NCI-H187 (cell line): ENCODE measurements around the gene CFHR5.
"Not testable (repeated sequence)": the region's sequence is repeated elsewhere in the genome, so short reads cannot be mapped to it uniquely, and the experiment has no call there.

Experiments used
- DNase-seq, 2 experiments: peaks; one replicate each; lab custom pipeline; 2025; lab: John Stamatoyannopoulos, UW

CFHR5 gene

DNA sequence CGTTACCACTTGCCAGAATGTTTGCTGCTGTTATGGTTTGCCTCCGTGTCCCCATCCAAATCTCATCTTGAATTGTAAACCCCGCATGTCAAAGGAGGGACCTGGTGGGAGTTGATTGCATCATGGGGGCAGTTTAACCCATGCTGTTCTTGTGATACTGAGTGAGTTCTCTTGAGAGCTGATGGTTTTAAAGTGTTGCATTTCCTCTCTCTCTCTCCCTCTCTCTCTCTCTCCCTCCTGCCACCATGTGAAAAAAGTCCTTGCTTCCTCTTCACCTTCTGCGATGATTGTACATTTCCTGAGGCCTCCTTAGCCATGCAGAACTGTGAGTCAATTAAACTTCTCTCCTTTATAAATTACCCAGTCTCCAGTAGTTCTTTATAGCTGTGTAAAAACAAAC lies 44.4 kb downstream of the CFHR5 start:
- no peak for DNase-seq

DNA sequence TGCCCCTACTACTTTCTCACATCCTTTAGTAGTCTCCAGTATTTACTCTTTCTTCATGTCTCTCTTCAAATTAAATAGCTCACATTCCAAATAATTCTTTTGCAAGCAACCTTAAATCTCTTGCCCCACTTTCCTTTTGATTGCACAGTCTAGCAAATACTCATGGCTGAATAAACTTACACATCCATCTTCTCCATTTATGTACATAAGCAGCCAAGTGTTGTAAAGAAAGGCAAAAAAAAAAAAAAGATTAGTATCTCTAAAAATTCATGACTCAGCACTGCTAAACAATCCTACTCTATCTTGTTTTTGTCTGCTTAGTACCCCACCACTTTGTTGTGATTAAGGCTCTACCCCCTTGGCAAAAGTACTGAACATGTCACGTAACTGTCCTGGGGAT lies 47.1 kb downstream of the CFHR5 start:
- no peak for DNase-seq

DNA sequence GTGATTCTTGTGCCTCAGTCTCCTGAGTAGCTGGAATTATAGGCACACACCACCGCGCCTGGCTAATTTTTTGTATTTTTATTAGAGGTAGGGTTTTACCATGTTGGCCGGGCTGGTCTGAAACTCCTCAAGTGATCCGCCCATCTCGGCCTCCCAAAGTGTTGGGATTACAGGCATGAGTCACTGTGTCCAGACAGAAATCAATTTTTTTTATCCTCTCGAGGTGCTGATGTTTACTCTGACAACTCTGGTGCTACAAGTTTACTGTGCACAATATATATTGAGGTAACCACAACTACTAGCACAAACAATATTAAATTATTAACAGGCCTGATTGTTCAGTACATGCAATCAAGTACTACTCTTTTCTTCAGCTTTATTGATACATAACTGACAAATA lies 50.0 kb downstream of the CFHR5 start:
- DNase-seq = no peak

DNA sequence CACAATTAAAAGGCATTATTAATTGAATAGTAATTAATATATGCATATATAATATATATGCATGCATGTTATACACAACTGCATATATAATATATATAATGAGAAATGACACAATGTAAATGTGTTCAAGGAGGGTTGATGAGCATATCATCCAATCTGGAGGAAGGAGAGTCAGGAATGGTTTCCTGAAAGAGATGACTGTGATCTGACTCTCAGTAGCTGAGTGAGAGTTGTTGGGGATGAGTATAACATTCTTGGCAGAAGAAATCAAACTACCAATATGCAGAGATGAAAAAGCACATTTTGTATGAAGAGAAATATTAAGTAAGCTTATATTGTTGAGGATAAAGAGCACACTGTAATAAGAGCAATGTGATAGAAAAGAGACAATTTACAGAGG lies 52.4 kb downstream of the CFHR5 start:
- no peak for DNase-seq

DNA sequence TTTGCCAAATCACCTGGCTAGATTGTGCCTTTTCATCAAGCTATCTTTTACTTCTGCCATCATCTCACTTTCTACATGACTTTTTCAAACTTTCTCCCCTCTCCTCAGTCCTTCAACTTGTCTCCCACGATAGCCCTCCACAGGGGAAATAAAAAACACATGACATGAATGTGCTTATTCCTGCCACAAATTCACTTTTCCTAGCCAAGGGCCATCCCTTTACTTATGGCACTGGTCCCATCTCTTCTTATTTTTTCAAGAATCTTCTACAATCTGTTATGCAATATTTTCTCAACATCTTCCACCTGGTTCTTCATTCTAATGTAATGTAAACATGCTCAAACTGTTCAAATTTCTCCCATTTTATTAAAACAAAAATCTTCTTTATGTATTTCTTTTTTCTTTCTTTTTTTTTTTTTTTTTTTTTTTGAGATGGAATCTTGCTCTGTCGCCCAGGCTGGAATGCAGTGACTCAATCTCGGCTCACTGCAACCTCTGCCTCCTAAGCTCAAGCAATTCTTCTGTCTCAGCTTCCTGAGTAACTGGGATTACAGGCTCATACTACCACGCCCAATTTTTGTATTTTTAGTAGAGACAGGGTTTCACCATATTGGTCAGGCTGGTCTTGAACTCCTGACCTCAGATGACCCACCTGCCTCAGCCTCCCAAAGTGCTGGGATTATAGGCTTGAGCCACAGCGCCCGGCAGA lies 57.4 kb downstream of the CFHR5 start:
- DNase-seq = not testable (repeated sequence)

DNA sequence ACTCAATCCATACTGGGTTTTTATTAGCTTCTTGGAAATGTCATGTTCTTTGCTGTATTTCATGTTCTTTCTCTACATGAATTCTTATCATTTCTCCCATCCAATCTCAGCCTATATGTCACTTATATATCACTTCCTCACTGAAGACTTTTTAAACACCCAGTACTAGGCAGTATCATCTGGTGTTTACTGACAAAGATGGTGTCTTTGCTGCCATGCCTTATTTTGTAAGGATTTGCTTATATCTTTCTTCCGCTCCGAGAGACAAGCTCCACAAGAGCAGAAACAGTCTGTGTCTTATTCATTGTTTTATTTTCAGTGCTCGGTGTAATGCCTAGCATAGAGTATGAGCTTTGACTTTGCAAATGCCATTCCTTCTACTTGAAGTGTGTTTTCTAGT lies 59.5 kb downstream of the CFHR5 start:
- no peak for DNase-seq

DNA sequence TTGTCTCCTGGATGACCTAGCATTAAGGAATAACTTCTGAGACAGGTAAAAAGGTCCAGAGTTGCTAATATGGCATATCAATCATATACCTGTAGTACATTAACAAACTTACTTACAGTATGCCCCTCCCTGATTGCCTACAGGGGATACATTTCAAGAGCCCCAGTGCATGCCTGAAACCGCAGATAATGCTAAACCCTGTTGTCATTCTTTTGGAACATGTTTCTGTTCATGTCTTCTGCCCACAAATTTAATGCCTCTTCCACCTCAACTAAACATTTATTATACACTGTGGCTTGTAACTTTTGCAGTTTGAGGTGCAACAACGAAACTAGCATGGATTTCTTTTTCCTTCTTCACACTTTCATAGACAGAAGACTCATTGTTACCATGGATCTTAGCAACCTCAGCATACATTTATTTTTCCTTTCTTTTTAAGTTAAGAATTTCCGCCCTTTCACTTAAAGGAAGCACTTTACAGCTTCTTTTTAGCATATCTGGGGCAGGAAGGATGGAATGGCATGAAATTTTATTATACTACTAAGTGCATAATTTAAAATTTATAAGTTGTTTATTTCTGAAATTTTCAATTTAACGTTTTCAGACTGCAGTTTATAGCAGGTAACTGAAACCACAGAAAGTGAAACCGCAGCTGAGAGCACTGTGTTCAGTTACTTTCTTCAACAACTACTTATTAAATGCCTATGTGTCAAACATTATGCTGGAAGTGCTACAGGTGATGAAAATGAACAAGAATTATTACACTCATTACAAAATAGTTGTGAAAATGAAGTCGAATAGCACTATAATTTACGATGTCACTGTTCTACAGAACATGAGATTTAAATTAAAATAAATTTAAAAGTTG lies 64.4 kb downstream of the CFHR5 start:
- no peak for DNase-seq

DNA sequence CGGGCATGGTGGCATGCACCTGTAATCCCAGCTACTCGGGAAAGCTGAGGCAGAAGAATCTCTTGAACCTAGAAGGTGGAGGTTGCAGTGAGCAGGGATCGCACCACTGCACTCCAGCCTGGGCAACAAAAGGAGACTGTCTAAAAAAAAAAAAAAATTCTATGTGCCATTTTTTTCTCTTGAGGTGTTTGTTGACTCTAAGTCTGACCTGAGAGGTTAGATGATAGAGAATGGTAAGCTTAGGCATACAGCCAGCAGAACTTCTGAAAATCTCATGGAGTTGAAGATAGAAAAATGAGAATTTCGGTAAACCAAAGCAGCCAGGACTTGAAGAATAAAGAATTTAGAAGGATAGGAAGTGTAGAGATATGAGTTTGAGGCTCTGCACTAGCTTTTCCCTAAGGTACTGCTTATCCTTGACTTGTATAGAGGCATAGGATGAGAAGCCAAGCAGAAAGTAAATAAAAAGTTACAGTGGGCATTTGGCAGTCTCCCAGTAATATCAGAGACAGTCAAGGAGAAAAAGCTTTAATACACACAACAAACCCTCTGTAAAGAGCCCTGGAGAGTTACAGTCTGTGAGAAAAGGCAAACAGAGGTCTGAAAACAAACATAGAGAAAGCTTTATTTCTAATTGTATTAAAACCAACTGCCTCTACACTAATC lies 65.5 kb downstream of the CFHR5 start:
- DNase-seq = peak; percentile 11 to 14

DNA sequence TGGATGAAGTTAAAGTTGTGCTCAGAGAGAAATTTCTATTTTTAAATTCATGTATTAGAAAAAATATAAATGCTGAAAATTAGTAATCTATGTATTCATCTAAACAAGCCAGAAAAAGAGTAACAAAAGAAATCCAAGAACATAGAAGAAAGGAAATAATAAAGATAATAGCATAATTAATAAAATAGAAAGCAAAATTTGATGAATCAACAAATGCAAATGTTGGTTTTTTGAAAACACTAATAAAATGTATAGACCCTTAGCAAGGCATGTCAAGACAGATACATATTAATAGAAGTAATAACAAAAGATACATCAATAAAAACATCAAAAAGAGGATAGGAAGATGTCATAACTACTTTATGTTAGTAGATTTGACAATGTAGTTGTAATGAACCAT lies 71.7 kb downstream of the CFHR5 start:
- DNase-seq = no peak
